ENCODE results near the gene STAC3.

GRCh38 chr12:57203791-57204190 is 47.2 kb downstream of the STAC3 start:
- TF ChIP-seq HNRNPUL1 (IDR thresholded peaks at IDR 0.05; ENCODE audit: low read length): no peak
- TF ChIP-seq CTBP1 (IDR thresholded peaks at IDR 0.05; ENCODE audit: borderline replicate concordance): no peak
- no peak for TF ChIP-seq ZNF76 (CRISPR knock-in tag; IDR thresholded peaks at IDR 0.05; ENCODE audit: borderline replicate concordance)
- no peak for TF ChIP-seq ZNF740 (CRISPR knock-in tag; IDR thresholded peaks at IDR 0.05)
- TF ChIP-seq ZNF740 (tag; IDR thresholded peaks at IDR 0.05): no peak
- TF ChIP-seq CTCF (IDR thresholded peaks at IDR 0.05 in 2 of 3, conservative IDR thresholded peaks at IDR 0.05 in 1 of 3; ENCODE audit: insufficient read depth in 2 of 3, low read depth in 1 of 3, low read length in 3 of 3): no peak
- no peak for TF ChIP-seq ZNF134 (CRISPR knock-in tag; conservative IDR thresholded peaks at IDR 0.05)
- TF ChIP-seq ZNF407 (IDR thresholded peaks at IDR 0.05; ENCODE audit: low read depth): no peak
- no peak for TF ChIP-seq BHLHE40 (IDR thresholded peaks at IDR 0.05; ENCODE audit: low read length)
- TF ChIP-seq SMARCC2 (IDR thresholded peaks at IDR 0.05; ENCODE audit: low read depth): no peak
- no peak for TF ChIP-seq ZNF3 (CRISPR knock-in tag; IDR thresholded peaks at IDR 0.05)
- no peak for TF ChIP-seq MXI1 (IDR thresholded peaks at IDR 0.05; ENCODE audit: low read depth, low read length)
- TF ChIP-seq ATF3 (IDR thresholded peaks at IDR 0.05): no peak
- no peak for TF ChIP-seq ATF3 (CRISPR knock-in tag; conservative IDR thresholded peaks at IDR 0.05)
- no peak for TF ChIP-seq MAZ (CRISPR knock-in tag; conservative IDR thresholded peaks at IDR 0.05 in 1 of 2, IDR thresholded peaks at IDR 0.05 in 1 of 2)
- no peak for TF ChIP-seq ZBTB33 (CRISPR knock-in tag; IDR thresholded peaks at IDR 0.05)
